ENCODE data around the gene LTBP1.
A peak's percentile ranks its signal among the peaks of the same experiment; 100 is the strongest.

Gene LTBP1

GRCh38 chr2:33343387-33343895 is 396.7 kb downstream of the LTBP1 start:
- peaks cover 4 to 49% (median 40%) of the 10 kb centered on the region in 3 donors for H3K36me3 ChIP-seq
- no peaks in the 10 kb centered on the region for H3K27me3 ChIP-seq
- H3K4me1 ChIP-seq = peaks cover 0 to 32% (median 3%) of the 10 kb centered on the region in 4 donors
- DNase-seq = no peak
- intact Hi-C loops (cut with DNase I; ENCODE audit: low total_unique reads) = no loop called here
- H3K4me3 ChIP-seq = no peak overlapping the region
- no peaks in the 10 kb centered on the region for H3K9me3 ChIP-seq
- H3K27ac ChIP-seq = peak overlapping the region in 1 of 2 donors; percentile 68
- TF ChIP-seq CTCF (IDR thresholded peaks at IDR 0.05) = no peak

GRCh38 chr2:33344230-33344629 is 397.5 kb downstream of the LTBP1 start:
- peaks cover 6 to 57% (median 44%) of the 10 kb centered on the region in 3 donors for H3K36me3 ChIP-seq
- peaks cover 0 to 35% (median 3%) of the 10 kb centered on the region in 4 donors for H3K4me1 ChIP-seq
- intact Hi-C loops (cut with DNase I; ENCODE audit: low total_unique reads) = no loop called here
- H3K27me3 ChIP-seq = no peaks in the 10 kb centered on the region
- peak overlapping the region in 1 of 2 donors; percentile 15 for H3K27ac ChIP-seq
- no peaks in the 10 kb centered on the region for H3K9me3 ChIP-seq
- H3K4me3 ChIP-seq = no peak overlapping the region
- no peak for TF ChIP-seq CTCF (IDR thresholded peaks at IDR 0.05)
- DNase-seq = no peak

- H3K4me1 ChIP-seq = peaks cover 0 to 19% (median 0%) of the 10 kb centered on the region in 4 donors
- H3K4me3 ChIP-seq = no peak overlapping the region
- intact Hi-C loops (cut with DNase I; ENCODE audit: low total_unique reads) = no loop called here
- peaks cover 36 to 89% (median 63%) of the 10 kb centered on the region in 3 donors for H3K36me3 ChIP-seq
- peak overlapping the region; percentile 24 to 47 for H3K27ac ChIP-seq
- no peaks in the 10 kb centered on the region for H3K27me3 ChIP-seq
- no peaks in the 10 kb centered on the region for H3K9me3 ChIP-seq
- DNase-seq = no peak
- TF ChIP-seq CTCF (IDR thresholded peaks at IDR 0.05) = no peak
Observed at GRCh38 chr2:33347856-33348255, 401.1 kb downstream of the LTBP1 start.

GRCh38 chr2:33350632-33351031 is 403.9 kb downstream of the LTBP1 start:
- Histone ChIP-seq H3K36me3 (peaks cover 56 to 90% (median 69%) of the 10 kb centered on the region in 3 donors), H3K27ac (no peak overlapping the region), H3K27me3 (no peaks in the 10 kb centered on the region), H3K9me3 (no peaks in the 10 kb centered on the region), H3K4me1 (peaks cover 0 to 19% (median 0%) of the 10 kb centered on the region in 4 donors), H3K4me3 (no peak overlapping the region)
- no peak for TF ChIP-seq CTCF (IDR thresholded peaks at IDR 0.05)
- intact Hi-C loops (cut with DNase I; ENCODE audit: low total_unique reads) = no loop called here
- no peak for DNase-seq

- Histone ChIP-seq H3K4me3 (no peak overlapping the region), H3K9me3 (no peaks in the 10 kb centered on the region), H3K4me1 (peaks cover 0 to 19% (median 0%) of the 10 kb centered on the region in 4 donors), H3K27ac (peak overlapping the region in 1 of 2 donors; percentile 39), H3K36me3 (peaks cover 67 to 95% (median 80%) of the 10 kb centered on the region in 3 donors), H3K27me3 (no peaks in the 10 kb centered on the region)
- TF ChIP-seq CTCF (IDR thresholded peaks at IDR 0.05) = no peak
- intact Hi-C loops (cut with DNase I; ENCODE audit: low total_unique reads) = no loop called here
- no peak for DNase-seq
Observed at GRCh38 chr2:33351781-33352180, 405.0 kb downstream of the LTBP1 start.
